ENCODE results near the gene ONECUT1.

DNA sequence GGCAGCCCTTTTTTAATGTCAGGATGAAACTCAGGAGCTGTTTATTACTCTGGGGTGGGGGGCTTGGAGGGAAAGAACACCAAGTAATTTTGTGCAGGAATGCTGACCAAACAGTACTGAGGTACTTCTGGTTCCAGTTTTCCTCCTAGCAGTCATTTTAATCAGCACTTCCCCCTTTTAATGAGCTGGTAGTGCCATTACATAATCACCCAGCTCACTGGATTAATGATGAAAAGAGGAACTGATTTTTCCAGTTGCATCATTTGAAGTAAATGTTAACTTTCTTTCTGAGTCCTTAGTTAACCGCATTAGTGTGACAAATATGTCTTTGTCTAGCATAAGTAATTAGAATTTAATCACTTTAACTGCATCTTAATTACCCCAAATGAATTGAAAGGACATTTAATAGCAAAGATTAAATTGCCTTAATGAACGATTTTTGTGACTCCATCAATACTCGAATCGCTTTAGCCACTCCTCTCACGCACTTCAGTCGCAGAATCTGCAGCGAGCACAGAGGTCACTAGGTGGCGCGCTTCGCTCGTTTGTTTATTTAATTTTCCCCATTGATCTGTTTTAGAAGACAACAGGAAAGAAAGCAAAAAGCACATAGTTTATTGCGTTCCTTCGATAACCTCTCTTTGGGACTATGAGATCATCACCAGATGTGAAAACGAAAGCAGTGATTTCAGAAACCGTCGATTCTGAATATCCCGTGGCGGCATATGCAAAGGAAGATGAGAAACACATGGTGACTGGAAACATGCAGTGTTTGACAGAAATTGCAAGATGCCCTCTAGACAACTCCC, 9.8 kb downstream of the ONECUT1 start:
- TF ChIP-seq SPI1 (IDR thresholded peaks at IDR 0.05; ENCODE audit: borderline replicate concordance, insufficient read depth, low read depth, low read length), result peak; percentile 96
- TF ChIP-seq, protein P1, sequence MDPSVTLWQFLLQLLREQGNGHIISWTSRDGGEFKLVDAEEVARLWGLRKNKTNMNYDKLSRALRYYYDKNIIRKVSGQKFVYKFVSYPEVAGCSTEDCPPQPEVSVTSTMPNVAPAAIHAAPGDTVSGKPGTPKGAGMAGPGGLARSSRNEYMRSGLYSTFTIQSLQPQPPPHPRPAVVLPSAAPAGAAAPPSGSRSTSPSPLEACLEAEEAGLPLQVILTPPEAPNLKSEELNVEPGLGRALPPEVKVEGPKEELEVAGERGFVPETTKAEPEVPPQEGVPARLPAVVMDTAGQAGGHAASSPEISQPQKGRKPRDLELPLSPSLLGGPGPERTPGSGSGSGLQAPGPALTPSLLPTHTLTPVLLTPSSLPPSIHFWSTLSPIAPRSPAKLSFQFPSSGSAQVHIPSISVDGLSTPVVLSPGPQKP (IDR thresholded peaks at IDR 0.05; ENCODE audit: low read depth, low read length), result no peak
- TF ChIP-seq, protein P2, sequence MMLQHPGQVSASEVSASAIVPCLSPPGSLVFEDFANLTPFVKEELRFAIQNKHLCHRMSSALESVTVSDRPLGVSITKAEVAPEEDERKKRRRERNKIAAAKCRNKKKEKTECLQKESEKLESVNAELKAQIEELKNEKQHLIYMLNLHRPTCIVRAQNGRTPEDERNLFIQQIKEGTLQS (IDR thresholded peaks at IDR 0.05; ENCODE audit: borderline replicate concordance, extremely low read depth, low read depth, low read length), result no peak
- TF ChIP-seq, protein P3, sequence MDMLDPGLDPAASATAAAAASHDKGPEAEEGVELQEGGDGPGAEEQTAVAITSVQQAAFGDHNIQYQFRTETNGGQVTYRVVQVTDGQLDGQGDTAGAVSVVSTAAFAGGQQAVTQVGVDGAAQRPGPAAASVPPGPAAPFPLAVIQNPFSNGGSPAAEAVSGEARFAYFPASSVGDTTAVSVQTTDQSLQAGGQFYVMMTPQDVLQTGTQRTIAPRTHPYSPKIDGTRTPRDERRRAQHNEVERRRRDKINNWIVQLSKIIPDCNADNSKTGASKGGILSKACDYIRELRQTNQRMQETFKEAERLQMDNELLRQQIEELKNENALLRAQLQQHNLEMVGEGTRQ (IDR thresholded peaks at IDR 0.05; ENCODE audit: borderline replicate concordance, low read depth, low read length), result no peak
- TF ChIP-seq, protein P4, sequence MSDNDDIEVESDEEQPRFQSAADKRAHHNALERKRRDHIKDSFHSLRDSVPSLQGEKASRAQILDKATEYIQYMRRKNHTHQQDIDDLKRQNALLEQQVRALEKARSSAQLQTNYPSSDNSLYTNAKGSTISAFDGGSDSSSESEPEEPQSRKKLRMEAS (IDR thresholded peaks at IDR 0.05; ENCODE audit: low read depth, low read length), result no peak
- no peak for TF ChIP-seq POLR2AphosphoS2 (IDR thresholded peaks at IDR 0.05; ENCODE audit: low read depth, low read length)
- TF ChIP-seq RAD21 (IDR thresholded peaks at IDR 0.05; ENCODE audit: insufficient read depth, low read depth, low read length), result peak; percentile 80
- TF ChIP-seq, protein P5, sequence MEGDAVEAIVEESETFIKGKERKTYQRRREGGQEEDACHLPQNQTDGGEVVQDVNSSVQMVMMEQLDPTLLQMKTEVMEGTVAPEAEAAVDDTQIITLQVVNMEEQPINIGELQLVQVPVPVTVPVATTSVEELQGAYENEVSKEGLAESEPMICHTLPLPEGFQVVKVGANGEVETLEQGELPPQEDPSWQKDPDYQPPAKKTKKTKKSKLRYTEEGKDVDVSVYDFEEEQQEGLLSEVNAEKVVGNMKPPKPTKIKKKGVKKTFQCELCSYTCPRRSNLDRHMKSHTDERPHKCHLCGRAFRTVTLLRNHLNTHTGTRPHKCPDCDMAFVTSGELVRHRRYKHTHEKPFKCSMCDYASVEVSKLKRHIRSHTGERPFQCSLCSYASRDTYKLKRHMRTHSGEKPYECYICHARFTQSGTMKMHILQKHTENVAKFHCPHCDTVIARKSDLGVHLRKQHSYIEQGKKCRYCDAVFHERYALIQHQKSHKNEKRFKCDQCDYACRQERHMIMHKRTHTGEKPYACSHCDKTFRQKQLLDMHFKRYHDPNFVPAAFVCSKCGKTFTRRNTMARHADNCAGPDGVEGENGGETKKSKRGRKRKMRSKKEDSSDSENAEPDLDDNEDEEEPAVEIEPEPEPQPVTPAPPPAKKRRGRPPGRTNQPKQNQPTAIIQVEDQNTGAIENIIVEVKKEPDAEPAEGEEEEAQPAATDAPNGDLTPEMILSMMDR (IDR thresholded peaks at IDR 0.05 in 2 of 3, conservative IDR thresholded peaks at IDR 0.05 in 1 of 3; ENCODE audit: control insufficient read depth in 2 of 3, extremely low read depth in 1 of 3, insufficient read depth in 1 of 3, low read depth in 3 of 3, low read length in 3 of 3), result peak; percentile 82 to 97 (median 85)
- no peak for TF ChIP-seq POLR2A (IDR thresholded peaks at IDR 0.05; ENCODE audit: low read depth, low read length)
- TF ChIP-seq, protein P6, sequence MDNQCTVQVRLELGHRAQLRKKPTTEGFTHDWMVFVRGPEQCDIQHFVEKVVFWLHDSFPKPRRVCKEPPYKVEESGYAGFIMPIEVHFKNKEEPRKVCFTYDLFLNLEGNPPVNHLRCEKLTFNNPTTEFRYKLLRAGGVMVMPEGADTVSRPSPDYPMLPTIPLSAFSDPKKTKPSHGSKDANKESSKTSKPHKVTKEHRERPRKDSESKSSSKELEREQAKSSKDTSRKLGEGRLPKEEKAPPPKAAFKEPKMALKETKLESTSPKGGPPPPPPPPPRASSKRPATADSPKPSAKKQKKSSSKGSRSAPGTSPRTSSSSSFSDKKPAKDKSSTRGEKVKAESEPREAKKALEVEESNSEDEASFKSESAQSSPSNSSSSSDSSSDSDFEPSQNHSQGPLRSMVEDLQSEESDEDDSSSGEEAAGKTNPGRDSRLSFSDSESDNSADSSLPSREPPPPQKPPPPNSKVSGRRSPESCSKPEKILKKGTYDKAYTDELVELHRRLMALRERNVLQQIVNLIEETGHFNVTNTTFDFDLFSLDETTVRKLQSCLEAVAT (IDR thresholded peaks at IDR 0.05), result 0 out of 2 replicates have a peak, but pooled peaks have one; percentile 35
- TF ChIP-seq POLR2AphosphoS5 (IDR thresholded peaks at IDR 0.05; ENCODE audit: low read length), result no peak
- no peak for TF ChIP-seq STAT3 (IDR thresholded peaks at IDR 0.05; ENCODE audit: low read depth, low read length)
- TF ChIP-seq ZBED1 (IDR thresholded peaks at IDR 0.05; ENCODE audit: borderline replicate concordance), result peak; percentile 54; the same call in 1 of the 2 replicates
